ENCODE data around the gene ABCC6.
"Not testable (repeated sequence)": the region's sequence is repeated elsewhere in the genome, so short reads cannot be mapped to it uniquely, and the experiment has no call there.

Gene ABCC6

GRCh38 chr16:16221382-16221781, 1.9 kb downstream of the ABCC6 start:
- not testable (repeated sequence) for DNase-seq

GRCh38 chr16:16220449-16220848, 2.8 kb downstream of the ABCC6 start:
- DNase-seq = not testable (repeated sequence)

GRCh38 chr16:16218787-16219186, 4.5 kb downstream of the ABCC6 start:
- DNase-seq = not testable (repeated sequence)

- DNase-seq = not testable (repeated sequence)
These were observed 4.9 kb downstream of the ABCC6 start for GRCh38 chr16:16218349-16218748.

GRCh38 chr16:16213863-16214293, 9.4 kb downstream of the ABCC6 start:
- DNase-seq = not testable (repeated sequence)

- not testable (repeated sequence) for DNase-seq
These were observed 11.9 kb downstream of the ABCC6 start for GRCh38 chr16:16211404-16211803.

- not testable (repeated sequence) for DNase-seq
These were observed 14.8 kb downstream of the ABCC6 start for GRCh38 chr16:16208461-16208860.

- peak; percentile 30 for DNase-seq
These were observed 15.4 kb downstream of the ABCC6 start for GRCh38 chr16:16207787-16208334.

GRCh38 chr16:16207097-16207786, 16.1 kb downstream of the ABCC6 start:
- not testable (repeated sequence) for DNase-seq

GRCh38 chr16:16205864-16206263, 17.4 kb downstream of the ABCC6 start:
- not testable (repeated sequence) for DNase-seq

- peak; percentile 45 for DNase-seq
These were observed 18.7 kb downstream of the ABCC6 start for GRCh38 chr16:16204552-16204951.

GRCh38 chr16:16203494-16203893, 19.8 kb downstream of the ABCC6 start:
- not testable (repeated sequence) for DNase-seq

GRCh38 chr16:16202400-16203143, 20.7 kb downstream of the ABCC6 start:
- DNase-seq = peak; percentile 43

GRCh38 chr16:16201880-16202279, 21.4 kb downstream of the ABCC6 start:
- not testable (repeated sequence) for DNase-seq

GRCh38 chr16:16200391-16200790, 22.9 kb downstream of the ABCC6 start:
- not testable (repeated sequence) for DNase-seq

- not testable (repeated sequence) for DNase-seq
These were observed 23.9 kb downstream of the ABCC6 start for GRCh38 chr16:16199428-16199827.

GRCh38 chr16:16197966-16198365, 25.3 kb downstream of the ABCC6 start:
- no peak for DNase-seq

- no peak for DNase-seq
These were observed 26.0 kb downstream of the ABCC6 start for GRCh38 chr16:16197331-16197730.

- no peak for DNase-seq
These were observed 27.2 kb downstream of the ABCC6 start for GRCh38 chr16:16196099-16196498.

- DNase-seq = no peak
These were observed 31.7 kb downstream of the ABCC6 start for GRCh38 chr16:16191493-16192167.

GRCh38 chr16:16190966-16191365, 32.3 kb downstream of the ABCC6 start:
- not testable (repeated sequence) for DNase-seq

GRCh38 chr16:16190546-16190945, 32.7 kb downstream of the ABCC6 start:
- no peak for DNase-seq

- no peak for DNase-seq
These were observed 33.5 kb downstream of the ABCC6 start for GRCh38 chr16:16189842-16190241.

Data from CD4-positive, alpha-beta T cell treated with Interleukin-15 for 1 hour (primary cell).